SH-SY5Y (cell line): Measurements from ENCODE around the gene WHRN.

Experiments
- GATA2 ChIP-seq: IDR thresholded peaks from 2 replicates; pipeline ENCODE4 v1.6.1; 2011; ENCODE audit warnings: mild to moderate bottlenecking, low read depth, low read length
- GATA3 ChIP-seq: IDR thresholded peaks from 2 replicates; pipeline ENCODE4 v1.6.1; 2011; ENCODE audit warnings: low read depth, mild to moderate bottlenecking, low read length, moderate library complexity

DNA sequence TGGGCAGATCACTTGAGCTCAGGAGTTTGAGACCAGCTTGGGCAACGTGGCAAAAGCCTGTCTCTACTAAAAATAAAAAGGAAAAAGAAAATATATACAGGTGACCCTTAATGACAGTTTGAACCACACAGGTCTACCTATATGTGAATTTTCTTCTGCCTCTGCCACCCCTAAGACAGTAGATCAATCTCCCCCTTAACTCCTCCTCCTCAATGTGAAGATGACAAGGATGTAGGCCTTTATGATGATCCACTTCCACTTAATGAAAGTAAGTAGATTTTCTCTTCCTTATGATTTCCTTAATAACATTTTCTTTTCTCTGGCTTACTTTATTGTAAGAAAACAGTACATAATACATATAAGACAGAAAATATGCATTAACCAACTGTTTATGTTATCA lies 120.9 kb downstream of the WHRN start:
- no peak for TF ChIP-seq GATA3
- no peak for TF ChIP-seq GATA2
